MM.1S (cell line): ENCODE results near the gene TMEM245.

Source experiments
- EZH2 ChIP-seq: fragments of 300-600 bp; sonication (generic); optimal IDR thresholded peaks from 2 replicates; pipeline ENCODE3; 2017; ENCODE audit warnings: low read depth, mild to moderate bottlenecking, antibody characterized with exemption, low read length, mixed read lengths
- EZH2phosphoT487 ChIP-seq: fragments of 300-600 bp; sonication (generic); IDR thresholded peaks from 2 replicates; pipeline ENCODE4 v1.6.1; 2018; ENCODE audit warnings: antibody characterized with exemption, low read length
- TF ChIP-seq, protein P1 (sequence below): fragments of 300-600 bp; sonication (generic); IDR thresholded peaks from 2 replicates; pipeline ENCODE4 v1.5.1; 2016; ENCODE audit warnings: antibody characterized with exemption, low read length, mixed read lengths

DNA sequence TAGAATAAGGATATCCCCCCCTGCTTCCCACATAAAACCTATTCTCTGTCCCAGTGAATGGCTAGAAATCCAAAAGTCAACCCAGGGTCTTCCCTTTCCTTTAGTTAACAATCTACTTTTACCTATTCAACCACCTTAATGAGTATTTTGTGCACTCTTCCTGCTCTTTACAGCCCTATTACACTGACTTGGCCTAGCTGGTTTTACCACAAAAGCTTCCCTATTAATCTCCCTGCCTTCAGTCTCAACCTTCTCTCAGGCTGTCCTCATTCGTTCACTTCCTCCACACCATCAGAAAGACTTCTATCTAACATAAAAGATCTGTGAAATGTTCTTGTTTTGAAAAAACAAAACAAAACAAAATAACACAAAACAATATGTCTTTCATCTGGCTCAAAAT lies 122.6 kb downstream of the TMEM245 start:
- TF ChIP-seq, protein P1, sequence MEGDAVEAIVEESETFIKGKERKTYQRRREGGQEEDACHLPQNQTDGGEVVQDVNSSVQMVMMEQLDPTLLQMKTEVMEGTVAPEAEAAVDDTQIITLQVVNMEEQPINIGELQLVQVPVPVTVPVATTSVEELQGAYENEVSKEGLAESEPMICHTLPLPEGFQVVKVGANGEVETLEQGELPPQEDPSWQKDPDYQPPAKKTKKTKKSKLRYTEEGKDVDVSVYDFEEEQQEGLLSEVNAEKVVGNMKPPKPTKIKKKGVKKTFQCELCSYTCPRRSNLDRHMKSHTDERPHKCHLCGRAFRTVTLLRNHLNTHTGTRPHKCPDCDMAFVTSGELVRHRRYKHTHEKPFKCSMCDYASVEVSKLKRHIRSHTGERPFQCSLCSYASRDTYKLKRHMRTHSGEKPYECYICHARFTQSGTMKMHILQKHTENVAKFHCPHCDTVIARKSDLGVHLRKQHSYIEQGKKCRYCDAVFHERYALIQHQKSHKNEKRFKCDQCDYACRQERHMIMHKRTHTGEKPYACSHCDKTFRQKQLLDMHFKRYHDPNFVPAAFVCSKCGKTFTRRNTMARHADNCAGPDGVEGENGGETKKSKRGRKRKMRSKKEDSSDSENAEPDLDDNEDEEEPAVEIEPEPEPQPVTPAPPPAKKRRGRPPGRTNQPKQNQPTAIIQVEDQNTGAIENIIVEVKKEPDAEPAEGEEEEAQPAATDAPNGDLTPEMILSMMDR, result no peak
- no peak for TF ChIP-seq EZH2phosphoT487
- no peak for TF ChIP-seq EZH2
